BJ (cell line): ENCODE data around the gene MPRIP. TPM values are rescaled to one million over a fixed set of nuclear protein-coding genes. Genes with fewer than 3 reads are reported as not detected.

Experiments used
- CTCF ChIA-PET: fragments of 350-600 bp; formaldehyde crosslinking; extraction: SDS; loops from one replicate; lab custom pipeline; 2021; ENCODE audit warnings: antibody characterized with exemption, inconsistent platforms; lab: Yijun Ruan, JAX
- POLR2A ChIA-PET: fragments of 300-600 bp; sonication (Branson Sonifier 250); formaldehyde crosslinking; extraction: SDS; loops from one replicate; lab custom pipeline; 2021; ENCODE audit warnings: antibody characterized with exemption; lab: Charles Lee
- DNase-seq: peaks from one replicate; pipeline ENCODE4 v3.0.0-alpha.2; 2011; ENCODE audit warnings: low read depth
- H3K27me3 ChIP-seq: 2 replicates; pipeline ENCODE4 v1.6.0; 2011; ENCODE audit warnings: low read length; ENCODE audit not compliant: control insufficient read depth, insufficient read depth
- H3K36me3 ChIP-seq: 2 replicates; pipeline ENCODE4 v1.5.1; 2011; ENCODE audit warnings: low read length; ENCODE audit not compliant: control insufficient read depth, insufficient read depth
- H3K4me3 ChIP-seq: 2 replicates; pipeline ENCODE4 v1.5.1; 2011; ENCODE audit warnings: low read depth, mild to moderate bottlenecking, control low read depth, low read length
- polyA plus RNA-seq: library from polyadenylated mRNA; depleted of rRNA; stranded (reverse); fragments of >200 nt; gene quantifications from 2 replicates; pipeline ENCODE4 v1.2.3, GENCODE V29; 2011
- TF ChIP-seq, protein P1 (sequence below): IDR thresholded peaks from 2 replicates; pipeline ENCODE4 v1.5.1; 2011; ENCODE audit warnings: low read depth, mild to moderate bottlenecking, control low read depth, inconsistent platforms, low read length, moderate library complexity; ENCODE audit not compliant: insufficient read depth

MPRIP gene
- polyA plus RNA-seq, 1 experiment, result 149 TPM

DNA sequence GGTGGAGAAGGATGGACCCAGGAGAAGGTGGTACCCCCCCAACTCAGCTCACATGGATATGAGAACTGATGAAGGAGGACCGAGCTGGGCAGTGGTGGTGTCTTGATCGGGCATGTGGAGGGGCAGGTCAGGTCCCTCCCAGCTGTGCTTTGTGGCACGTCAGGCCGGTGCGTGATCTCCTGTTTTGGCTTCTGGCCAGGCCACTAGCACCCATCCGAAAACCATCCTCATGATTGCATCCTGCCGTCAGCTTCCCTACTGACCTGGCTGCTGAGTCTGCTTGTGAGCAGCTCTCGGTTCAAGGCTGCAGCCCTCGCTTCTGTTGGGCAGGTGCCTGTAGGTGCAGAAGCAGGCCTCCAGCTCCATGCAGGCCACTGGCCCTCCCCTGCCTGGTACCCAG, 110.8 kb downstream of the MPRIP start:
- Histone ChIP-seq H3K27me3 (no peaks in the 10 kb centered on the region), H3K4me3 (no peak overlapping the region), H3K36me3 (peaks cover 42% of the 10 kb centered on the region)
- CTCF ChIA-PET, result interaction anchor here (0.6 kb wide), 1 partner anchor 59 kb away, joined by 3 read pairs; no protein-coding TSS in a partner anchor
- no peak for DNase-seq
- POLR2A ChIA-PET, result no interaction called here
- TF ChIP-seq, protein P1, sequence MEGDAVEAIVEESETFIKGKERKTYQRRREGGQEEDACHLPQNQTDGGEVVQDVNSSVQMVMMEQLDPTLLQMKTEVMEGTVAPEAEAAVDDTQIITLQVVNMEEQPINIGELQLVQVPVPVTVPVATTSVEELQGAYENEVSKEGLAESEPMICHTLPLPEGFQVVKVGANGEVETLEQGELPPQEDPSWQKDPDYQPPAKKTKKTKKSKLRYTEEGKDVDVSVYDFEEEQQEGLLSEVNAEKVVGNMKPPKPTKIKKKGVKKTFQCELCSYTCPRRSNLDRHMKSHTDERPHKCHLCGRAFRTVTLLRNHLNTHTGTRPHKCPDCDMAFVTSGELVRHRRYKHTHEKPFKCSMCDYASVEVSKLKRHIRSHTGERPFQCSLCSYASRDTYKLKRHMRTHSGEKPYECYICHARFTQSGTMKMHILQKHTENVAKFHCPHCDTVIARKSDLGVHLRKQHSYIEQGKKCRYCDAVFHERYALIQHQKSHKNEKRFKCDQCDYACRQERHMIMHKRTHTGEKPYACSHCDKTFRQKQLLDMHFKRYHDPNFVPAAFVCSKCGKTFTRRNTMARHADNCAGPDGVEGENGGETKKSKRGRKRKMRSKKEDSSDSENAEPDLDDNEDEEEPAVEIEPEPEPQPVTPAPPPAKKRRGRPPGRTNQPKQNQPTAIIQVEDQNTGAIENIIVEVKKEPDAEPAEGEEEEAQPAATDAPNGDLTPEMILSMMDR, result no peak

DNA sequence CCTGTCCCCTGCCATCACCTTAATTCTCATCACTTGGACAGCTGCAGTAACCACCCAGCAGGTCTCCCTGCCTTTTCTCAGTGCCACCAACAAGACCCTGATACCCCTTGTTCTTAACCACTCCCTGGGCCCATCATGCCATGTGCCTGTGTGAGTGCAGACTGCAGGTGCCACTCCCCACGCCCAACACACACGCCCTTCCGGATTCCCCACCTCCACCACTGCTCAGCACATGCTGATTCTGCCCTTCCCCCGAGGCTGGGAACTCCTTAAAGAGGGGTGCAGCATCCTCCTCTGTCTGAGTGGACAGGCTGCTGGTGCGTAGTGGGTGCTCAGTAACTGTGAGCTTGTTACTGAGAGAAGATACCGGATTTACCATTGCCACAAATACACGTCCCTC, 111.5 kb downstream of the MPRIP start:
- Histone ChIP-seq H3K36me3 (peaks cover 43% of the 10 kb centered on the region), H3K27me3 (no peaks in the 10 kb centered on the region), H3K4me3 (no peak overlapping the region)
- POLR2A ChIA-PET, result no interaction called here
- DNase-seq, result no peak
- TF ChIP-seq, protein P1, result no peak
- CTCF ChIA-PET, result no interaction called here

DNA sequence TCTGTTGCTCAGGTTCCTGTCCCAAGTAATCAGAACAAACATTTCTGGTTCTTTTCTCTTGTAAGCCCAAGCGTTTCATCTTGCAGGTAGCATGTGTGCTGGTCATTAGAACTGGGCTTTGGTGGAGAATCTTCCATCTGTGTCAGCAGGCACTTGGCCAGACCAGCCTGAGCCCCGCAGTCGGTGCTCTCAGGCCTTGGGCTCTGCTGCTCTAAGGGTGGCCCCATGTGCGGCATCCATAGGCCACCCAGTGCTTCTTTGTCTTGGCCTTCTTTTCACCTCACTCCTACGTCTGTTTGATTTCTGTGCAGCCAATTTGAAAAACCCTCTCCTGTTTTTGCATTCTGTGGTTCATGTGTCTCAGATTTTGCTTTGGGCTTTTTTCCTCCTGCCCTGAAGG, 112.3 kb downstream of the MPRIP start:
- CTCF ChIA-PET, result no interaction called here
- Histone ChIP-seq H3K27me3 (no peaks in the 10 kb centered on the region), H3K36me3 (peaks cover 52% of the 10 kb centered on the region), H3K4me3 (no peak overlapping the region)
- POLR2A ChIA-PET, result no interaction called here
- TF ChIP-seq, protein P1, result no peak
- no peak for DNase-seq

DNA sequence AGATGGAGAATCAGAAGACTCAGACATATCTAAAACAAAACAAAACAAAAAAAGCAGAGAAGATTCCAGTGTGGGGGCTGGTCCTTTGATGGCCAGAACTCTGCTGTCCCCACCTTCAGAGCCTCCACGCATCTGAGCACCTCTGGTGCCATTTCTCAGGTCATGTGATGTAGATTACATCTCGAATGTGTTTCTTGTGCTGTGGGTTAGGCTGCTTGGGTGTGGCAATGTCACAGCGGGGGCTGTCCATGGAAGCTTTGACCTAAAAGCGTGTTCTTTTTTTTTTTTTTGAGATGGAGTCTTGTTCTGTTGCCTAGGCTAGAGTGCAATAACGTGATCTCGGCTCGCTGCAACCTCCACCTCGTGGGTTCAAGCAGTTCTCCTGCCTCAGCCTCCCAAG, 112.7 kb downstream of the MPRIP start:
- ChIA-PET CTCF (no interaction called here), POLR2A (no interaction called here)
- TF ChIP-seq, protein P1, result no peak
- Histone ChIP-seq H3K36me3 (peaks cover 49% of the 10 kb centered on the region), H3K4me3 (no peak overlapping the region), H3K27me3 (no peaks in the 10 kb centered on the region)
- DNase-seq, result no peak

DNA sequence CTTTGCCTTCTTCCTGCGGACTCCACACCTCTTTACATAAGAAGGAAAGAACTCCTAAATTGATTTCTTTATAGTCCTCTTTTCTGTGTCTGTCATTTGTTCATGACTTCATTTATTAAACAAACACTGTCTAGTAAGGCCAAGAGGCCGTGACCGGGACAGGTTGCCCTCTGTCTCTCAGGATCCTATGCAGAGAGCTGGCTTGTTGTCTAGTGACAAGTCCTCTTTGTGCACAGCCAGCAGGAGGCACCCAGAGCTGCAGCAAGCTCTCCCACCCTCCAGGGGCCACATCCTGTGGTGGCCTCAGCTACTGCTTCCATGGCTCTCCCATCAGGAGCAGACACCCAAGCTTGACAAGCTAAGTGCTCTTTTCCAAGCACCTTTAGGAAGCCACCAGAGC, 113.3 kb downstream of the MPRIP start:
- no peaks in the 10 kb centered on the region for H3K27me3 ChIP-seq
- ChIA-PET CTCF (no interaction called here), POLR2A (no interaction called here)
- no peak overlapping the region for H3K4me3 ChIP-seq
- H3K36me3 ChIP-seq, result peaks cover 50% of the 10 kb centered on the region
- no peak for DNase-seq
- TF ChIP-seq, protein P1, result no peak
